ENCODE data around the gene SNUPN. TPM values are rescaled to one million over a fixed set of nuclear protein-coding genes. Genes with fewer than 3 reads are reported as not detected.

The SNUPN gene
- total and polyA plus RNA-seq, 2 of the 8 experiments (the other 6 are each of a cell fraction or from before 2014, with no cell fraction given): 13.3 to 28.2 TPM

GRCh38 chr15:75656331-75656730, 30.8 kb upstream of the SNUPN start:
- H3K36me3 ChIP-seq (ENCODE audit: control insufficient read depth in 2 of 4, insufficient read depth in 4 of 4, low read length in 3 of 4): 0 out of 8 replicates have a peak, but pooled peaks cover 0 to 4% (median 0%) of the 10 kb centered on the region in 4 experiments
- no peak overlapping the region for H3K27ac ChIP-seq (ENCODE audit: low read depth, low read length)
- peaks cover 9% of the 10 kb centered on the region for H3K79me1 ChIP-seq (ENCODE audit: low read depth, low read length)
- H4K91ac ChIP-seq (replicated peaks; ENCODE audit: insufficient read length, low read length): no peak overlapping the region
- no peak overlapping the region for H2AFZ ChIP-seq (ENCODE audit: low read length)
- peaks cover 0 to 18% (median 7%) of the 10 kb centered on the region in 4 experiments; a peak in 6 of 7 replicates for H3K4me1 ChIP-seq (replicated peaks in 1 of 4; ENCODE audit: control insufficient read depth in 3 of 4, insufficient read depth in 4 of 4, low read length in 3 of 4)
- peaks cover 0 to 41% of the 10 kb centered on the region in 2 experiments; a peak in 3 of 4 replicates for H3K79me2 ChIP-seq (ENCODE audit: control insufficient read depth in 1 of 2, insufficient read depth in 2 of 2, low read length in 2 of 2)
- TF ChIP-seq MAFK (IDR thresholded peaks at IDR 0.05; ENCODE audit: low read depth, low read length) (no peak), USF2 (IDR thresholded peaks at IDR 0.05; ENCODE audit: low read length) (no peak), RXRA (IDR thresholded peaks at IDR 0.05; ENCODE audit: insufficient read depth, low read depth, low read length) (no peak), SP2 (IDR thresholded peaks at IDR 0.05; ENCODE audit: low read length) (no peak), CTBP2 (IDR thresholded peaks at IDR 0.05; ENCODE audit: borderline replicate concordance, insufficient read depth, insufficient read length, low read length) (no peak), TAF7 (optimal IDR thresholded peaks at IDR 0.05; ENCODE audit: borderline replicate concordance, low read depth, low read length) (no peak), JUND (IDR thresholded peaks at IDR 0.05; ENCODE audit: low read length) (no peak)
- no peak overlapping the region for H2BK12ac ChIP-seq (ENCODE audit: low read depth, low read length)
- no peak overlapping the region for H3K14ac ChIP-seq (ENCODE audit: insufficient read length)
- no peak overlapping the region for H2BK5ac ChIP-seq (ENCODE audit: low read depth, low read length)
- H3K23me2 ChIP-seq (ENCODE audit: low read depth, low read length): no peaks in the 10 kb centered on the region
- H3K4ac ChIP-seq (replicated peaks; ENCODE audit: insufficient read length, low read depth, low read length): no peak overlapping the region
- CTCF ChIA-PET (ENCODE audit: partially characterized antibody): no interaction called here
- DNase-seq (ENCODE audit: low read depth in 1 of 2, low spot score in 2 of 2) (no peak), FAIRE-seq (no peak)
- H2BK120ac ChIP-seq (replicated peaks; ENCODE audit: low read depth, low read length): no peak overlapping the region
- H2AK5ac ChIP-seq (ENCODE audit: low read depth, low read length): no peak overlapping the region
- no peak overlapping the region for H4K8ac ChIP-seq (ENCODE audit: extremely low read depth, insufficient read depth, low read length)
- no peaks in the 10 kb centered on the region for H3K27me3 ChIP-seq (replicated peaks in 1 of 4; ENCODE audit: control insufficient read depth in 3 of 4, extremely low read depth in 1 of 4, insufficient read depth in 3 of 4, low read length in 3 of 4)
- no peak overlapping the region for H3K18ac ChIP-seq (ENCODE audit: extremely low read depth, low read length)
- POLR2A ChIA-PET (ENCODE audit: partially characterized antibody): interaction anchor here (1.6 kb wide), 1 partner anchor 16 kb away, joined by 3 read pairs; no protein-coding TSS in a partner anchor
- no peak overlapping the region for H3K4me2 ChIP-seq (ENCODE audit: insufficient read depth in 1 of 2, low read depth in 2 of 2, low read length in 2 of 2)
- H3K56ac ChIP-seq (replicated peaks; ENCODE audit: insufficient read length, low read depth, low read length): no peak overlapping the region
- H2BK15ac ChIP-seq (ENCODE audit: low read length): no peak overlapping the region
- H3K9me3 ChIP-seq (ENCODE audit: insufficient read depth in 2 of 2, low read depth in 1 of 2, low read length in 1 of 2): no peaks in the 10 kb centered on the region
- H3K9ac ChIP-seq (replicated peaks in 1 of 4; ENCODE audit: extremely low read depth in 1 of 4, low read depth in 3 of 4, low read length in 3 of 4): no peak overlapping the region
- H3K4me3 ChIP-seq (ENCODE audit: extremely low read depth in 1 of 4, insufficient read depth in 2 of 4, low read depth in 3 of 4, low read length in 4 of 4): no peak overlapping the region
- 97% methylated on average over 5 of the region's 5 CpGs; no CpG with 5 or more reads in 1 of the 2 experiments for WGBS, 2 experiments (ENCODE audit: extremely low coverage in 1 of 2, insufficient coverage in 1 of 2, insufficient read length in 1 of 2, insufficient replicate concordance in 2 of 2, low coverage in 1 of 2, low lambda C conversion rate in 2 of 2, missing lambda C conversion rate in 1 of 2)
- peaks cover 9 to 29% of the 10 kb centered on the region in 2 experiments for H4K20me1 ChIP-seq (replicated peaks in 1 of 2; ENCODE audit: control insufficient read depth in 1 of 2, insufficient read depth in 2 of 2, low read length in 2 of 2)
- H4K5ac ChIP-seq (ENCODE audit: insufficient read length, low read depth, low read length): no peak overlapping the region
- H2BK20ac ChIP-seq (ENCODE audit: low read length): no peak overlapping the region
- no peak overlapping the region for H3K23ac ChIP-seq (ENCODE audit: insufficient read length)

Measured in H1 (cell line).